ENCODE results near the gene SPSB4.

The SPSB4 gene

GRCh38 chr3:141076036-141076773 is 25.1 kb downstream of the SPSB4 start:
- no peak overlapping the region for H3K4me3 ChIP-seq (ENCODE audit: low read length)
- no peak for TF ChIP-seq ZNF274 (IDR thresholded peaks at IDR 0.05; ENCODE audit: low read depth, low read length)

- H3K4me3 ChIP-seq (ENCODE audit: low read length), result no peak overlapping the region
These were observed 25.8 kb downstream of the SPSB4 start for GRCh38 chr3:141076797-141077571.

GRCh38 chr3:141077631-141078030 is 26.5 kb downstream of the SPSB4 start:
- no peak for TF ChIP-seq ZNF274 (IDR thresholded peaks at IDR 0.05; ENCODE audit: low read depth, low read length)
- no peak overlapping the region for H3K4me3 ChIP-seq (ENCODE audit: low read length)

More at GRCh38 chr3:141076797-141077571, 25.8 kb downstream of the SPSB4 start:
- no peak for TF ChIP-seq ZNF274 (IDR thresholded peaks at IDR 0.05; ENCODE audit: low read depth, low read length)

GRCh38 chr3:141078200-141078599 is 27.1 kb downstream of the SPSB4 start:
- TF ChIP-seq ZNF274 (IDR thresholded peaks at IDR 0.05; ENCODE audit: low read depth, low read length), result no peak
- no peak overlapping the region for H3K4me3 ChIP-seq (ENCODE audit: low read length)

- no peak overlapping the region for H3K4me3 ChIP-seq (ENCODE audit: low read length)
- TF ChIP-seq ZNF274 (IDR thresholded peaks at IDR 0.05; ENCODE audit: low read depth, low read length), result no peak
These were observed 29.3 kb downstream of the SPSB4 start for GRCh38 chr3:141080431-141080830.

- H3K4me3 ChIP-seq (ENCODE audit: low read length), result no peak overlapping the region
- TF ChIP-seq ZNF274 (IDR thresholded peaks at IDR 0.05; ENCODE audit: low read depth, low read length), result no peak
These were observed 30.1 kb downstream of the SPSB4 start for GRCh38 chr3:141081141-141081795.

GRCh38 chr3:141082064-141082463 is 30.9 kb downstream of the SPSB4 start:
- H3K4me3 ChIP-seq (ENCODE audit: low read length), result no peak overlapping the region
- no peak for TF ChIP-seq ZNF274 (IDR thresholded peaks at IDR 0.05; ENCODE audit: low read depth, low read length)

GRCh38 chr3:141083226-141083625 is 32.1 kb downstream of the SPSB4 start:
- TF ChIP-seq ZNF274 (IDR thresholded peaks at IDR 0.05; ENCODE audit: low read depth, low read length), result no peak
- no peak overlapping the region for H3K4me3 ChIP-seq (ENCODE audit: low read length)

GRCh38 chr3:141083836-141084649 is 32.9 kb downstream of the SPSB4 start:
- TF ChIP-seq ZNF274 (IDR thresholded peaks at IDR 0.05; ENCODE audit: low read depth, low read length), result no peak
- no peak overlapping the region for H3K4me3 ChIP-seq (ENCODE audit: low read length)

- H3K4me3 ChIP-seq (ENCODE audit: low read length), result no peak overlapping the region
- no peak for TF ChIP-seq ZNF274 (IDR thresholded peaks at IDR 0.05; ENCODE audit: low read depth, low read length)
These were observed 34.4 kb downstream of the SPSB4 start for GRCh38 chr3:141085343-141086070.

- H3K4me3 ChIP-seq (ENCODE audit: low read length), result no peak overlapping the region
- TF ChIP-seq ZNF274 (IDR thresholded peaks at IDR 0.05; ENCODE audit: low read depth, low read length), result no peak
These were observed 35.0 kb downstream of the SPSB4 start for GRCh38 chr3:141086188-141086587.

GRCh38 chr3:141087076-141087777 is 36.1 kb downstream of the SPSB4 start:
- no peak overlapping the region for H3K4me3 ChIP-seq (ENCODE audit: low read length)
- TF ChIP-seq ZNF274 (IDR thresholded peaks at IDR 0.05; ENCODE audit: low read depth, low read length), result no peak

- no peak for TF ChIP-seq ZNF274 (IDR thresholded peaks at IDR 0.05; ENCODE audit: low read depth, low read length)
- H3K4me3 ChIP-seq (ENCODE audit: low read length), result no peak overlapping the region
These were observed 36.6 kb downstream of the SPSB4 start for GRCh38 chr3:141087778-141088130.

Data from GM08714 (cell line).